ENCODE data around the gene IRGQ.

Gene IRGQ, protein sequence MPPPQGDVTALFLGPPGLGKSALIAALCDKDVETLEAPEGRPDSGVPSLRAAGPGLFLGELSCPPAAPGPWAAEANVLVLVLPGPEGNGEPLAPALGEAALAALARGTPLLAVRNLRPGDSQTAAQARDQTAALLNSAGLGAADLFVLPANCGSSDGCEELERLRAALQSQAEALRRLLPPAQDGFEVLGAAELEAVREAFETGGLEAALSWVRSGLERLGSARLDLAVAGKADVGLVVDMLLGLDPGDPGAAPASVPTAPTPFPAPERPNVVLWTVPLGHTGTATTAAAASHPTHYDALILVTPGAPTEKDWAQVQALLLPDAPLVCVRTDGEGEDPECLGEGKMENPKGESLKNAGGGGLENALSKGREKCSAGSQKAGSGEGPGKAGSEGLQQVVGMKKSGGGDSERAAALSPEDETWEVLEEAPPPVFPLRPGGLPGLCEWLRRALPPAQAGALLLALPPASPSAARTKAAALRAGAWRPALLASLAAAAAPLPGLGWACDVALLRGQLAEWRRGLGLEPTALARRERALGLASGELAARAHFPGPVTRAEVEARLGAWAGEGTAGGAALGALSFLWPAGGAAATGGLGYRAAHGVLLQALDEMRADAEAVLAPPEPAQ

DNA sequence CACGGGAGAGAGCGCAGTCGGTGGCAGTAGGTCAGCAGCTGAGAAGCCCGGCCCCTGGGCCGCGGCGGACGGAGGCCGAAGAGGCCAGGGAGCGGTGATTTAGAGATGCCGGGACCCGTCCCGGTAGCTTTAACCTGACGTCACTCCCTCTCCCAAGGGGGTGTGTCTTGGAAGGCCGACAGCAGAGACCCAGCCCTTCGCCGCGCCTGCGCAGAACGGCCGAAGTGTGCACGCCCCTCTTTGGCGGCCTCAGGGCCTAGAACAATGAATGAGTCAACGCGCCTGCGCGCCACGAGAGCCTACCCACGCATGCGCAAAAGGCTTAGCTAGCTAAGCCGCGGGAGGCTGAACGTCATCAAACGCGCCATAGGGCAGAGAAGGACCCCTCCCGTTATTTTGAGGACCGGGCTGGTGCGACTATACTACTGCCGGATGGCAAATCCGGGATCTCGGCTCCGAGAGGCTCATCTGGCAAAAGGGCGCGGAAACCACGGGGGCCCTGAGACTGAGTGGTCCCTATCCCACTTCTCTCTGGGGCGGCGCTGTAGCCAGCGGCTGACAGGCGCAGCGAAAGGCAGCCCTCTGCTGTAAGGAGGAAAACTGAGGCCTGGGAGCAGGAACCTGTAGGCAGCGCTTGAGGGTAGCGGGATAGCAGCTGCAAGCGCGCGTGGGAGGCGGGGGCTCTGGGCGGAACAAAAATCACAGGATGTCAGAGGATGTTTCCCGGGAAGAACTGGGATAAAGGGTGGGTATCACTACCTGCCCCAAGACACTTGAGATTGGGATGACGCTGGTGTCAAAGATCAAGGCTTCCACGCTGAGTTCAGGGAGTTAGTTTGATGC lies at the start of gene IRGQ, which contains the start of gene ZNF576:
Gene IRGQ, minus strand, starts transcription at position 136 of the 843 bp plus-strand sequence. CDS start 796 bp downstream, outside the sequence.
Gene ZNF576, plus strand, starts transcription at position 597 of the 843 bp plus-strand sequence. CDS start 514 bp downstream, outside the sequence.
- Histone ChIP-seq H3K4me1 (ENCODE audit: control insufficient read depth, insufficient read depth, low read length) (no peaks in the 10 kb centered on the region), H3K9me3 (ENCODE audit: control insufficient read depth, insufficient read depth, low read length) (no peaks in the 10 kb centered on the region), H3K4me3 (ENCODE audit: low read length) (peak within 1 kb of the TSS; percentile 57), H3K27me3 (ENCODE audit: control insufficient read depth, insufficient read depth, low read length) (no peaks in the 10 kb centered on the region), H3K27ac (ENCODE audit: low read length) (no peak within 1 kb of the TSS), H3K36me3 (ENCODE audit: control insufficient read depth, insufficient read depth, low read length) (peaks cover 19% of the 10 kb centered on the region)
- peak; percentile 99 for DNase-seq (ENCODE audit: low read depth, low spot score)
- WGBS (ENCODE audit: insufficient coverage, insufficient read length), result no CpG with 5 or more reads among the region's 60 CpGs

DNA sequence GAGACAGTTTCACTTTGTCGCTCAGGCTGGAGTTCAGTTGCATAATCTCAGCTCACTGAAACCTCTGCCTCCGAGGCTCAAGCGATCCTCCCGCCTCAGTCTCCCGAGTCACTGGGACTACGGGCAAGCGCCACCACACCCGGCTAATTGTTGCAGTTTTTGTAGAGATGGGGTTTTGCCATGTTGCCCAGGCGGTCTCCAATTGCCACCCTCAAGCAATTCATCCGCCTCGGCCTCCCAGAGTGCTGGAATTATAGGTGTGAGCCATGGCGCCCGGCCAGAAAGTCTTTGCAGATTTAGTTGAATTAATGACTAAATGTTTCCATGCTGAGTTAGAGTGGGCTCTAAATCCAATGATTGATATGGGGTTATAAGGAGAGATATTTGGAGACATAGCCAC lies 48.2 kb upstream of the IRGQ start:
- no CpG with 5 or more reads among the region's 13 CpGs for WGBS (ENCODE audit: insufficient coverage, insufficient read length)
- DNase-seq (ENCODE audit: low read depth, low spot score), result no peak
- no peaks in the 10 kb centered on the region; the same call in 1 of the 2 replicates for H3K4me1 ChIP-seq (ENCODE audit: control insufficient read depth, insufficient read depth, low read length)
- H3K36me3 ChIP-seq (ENCODE audit: control insufficient read depth, insufficient read depth, low read length), result peaks cover 5% of the 10 kb centered on the region; the same call in 1 of the 2 replicates
- H3K27me3 ChIP-seq (ENCODE audit: control insufficient read depth, insufficient read depth, low read length), result peaks cover 2% of the 10 kb centered on the region; the same call in 1 of the 2 replicates
- no peak overlapping the region for H3K4me3 ChIP-seq (ENCODE audit: low read length)
- no peak overlapping the region for H3K27ac ChIP-seq (ENCODE audit: low read length)
- H3K9me3 ChIP-seq (ENCODE audit: control insufficient read depth, insufficient read depth, low read length), result no peaks in the 10 kb centered on the region

DNA sequence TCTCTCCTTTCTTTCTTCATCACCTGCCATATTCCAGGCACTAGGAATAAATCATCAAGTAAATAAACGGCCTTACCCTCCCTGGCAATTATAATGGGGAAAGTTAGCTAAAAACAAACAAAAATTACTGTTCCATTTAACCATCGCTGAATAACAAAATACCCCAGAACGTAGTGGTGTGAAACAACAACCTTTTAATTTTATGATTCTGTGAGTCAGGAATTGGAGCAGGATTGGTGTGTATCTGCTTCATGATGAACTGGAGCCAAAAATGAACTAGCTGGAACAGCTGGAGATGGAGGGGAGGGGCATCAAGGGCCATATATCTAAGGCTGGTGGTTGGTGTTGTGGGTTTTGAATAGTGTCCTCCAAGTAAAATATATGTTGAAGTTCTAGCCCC lies 47.4 kb upstream of the IRGQ start:
- Histone ChIP-seq H3K4me3 (ENCODE audit: low read length) (no peak overlapping the region), H3K4me1 (ENCODE audit: control insufficient read depth, insufficient read depth, low read length) (no peaks in the 10 kb centered on the region; the same call in 1 of the 2 replicates), H3K27me3 (ENCODE audit: control insufficient read depth, insufficient read depth, low read length) (peaks cover 9% of the 10 kb centered on the region), H3K36me3 (ENCODE audit: control insufficient read depth, insufficient read depth, low read length) (no peaks in the 10 kb centered on the region), H3K9me3 (ENCODE audit: control insufficient read depth, insufficient read depth, low read length) (no peaks in the 10 kb centered on the region), H3K27ac (ENCODE audit: low read length) (no peak overlapping the region)
- DNase-seq (ENCODE audit: low read depth, low spot score), result no peak
- WGBS (ENCODE audit: insufficient coverage, insufficient read length), result no CpG with 5 or more reads among the region's 3 CpGs

DNA sequence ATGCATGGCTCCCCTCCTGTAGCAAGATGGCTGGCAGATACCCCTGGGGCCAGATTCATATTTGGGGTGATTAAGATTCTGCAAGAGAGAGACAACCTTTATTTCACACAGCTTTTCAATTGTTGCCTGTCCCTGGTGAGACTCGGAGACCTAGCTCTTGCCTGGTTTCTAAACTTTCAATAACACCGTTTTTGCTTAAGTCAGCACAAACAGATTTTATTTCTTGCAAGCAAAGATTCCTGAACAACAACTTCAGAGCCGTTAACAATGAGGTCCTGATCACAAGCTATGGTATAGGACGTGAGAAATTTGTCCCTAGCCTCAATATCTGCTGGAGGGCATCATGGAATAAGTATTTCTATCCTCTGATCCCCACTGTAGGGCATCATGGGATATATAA lies 46.6 kb upstream of the IRGQ start:
- WGBS (ENCODE audit: insufficient coverage, insufficient read length), result no CpG with 5 or more reads among the region's 4 CpGs
- Histone ChIP-seq H3K27ac (ENCODE audit: low read length) (no peak overlapping the region), H3K4me1 (ENCODE audit: control insufficient read depth, insufficient read depth, low read length) (no peaks in the 10 kb centered on the region; the same call in 1 of the 2 replicates), H3K9me3 (ENCODE audit: control insufficient read depth, insufficient read depth, low read length) (no peaks in the 10 kb centered on the region), H3K36me3 (ENCODE audit: control insufficient read depth, insufficient read depth, low read length) (no peaks in the 10 kb centered on the region), H3K27me3 (ENCODE audit: control insufficient read depth, insufficient read depth, low read length) (peaks cover 9% of the 10 kb centered on the region), H3K4me3 (ENCODE audit: low read length) (no peak overlapping the region)
- no peak for DNase-seq (ENCODE audit: low read depth, low spot score)

DNA sequence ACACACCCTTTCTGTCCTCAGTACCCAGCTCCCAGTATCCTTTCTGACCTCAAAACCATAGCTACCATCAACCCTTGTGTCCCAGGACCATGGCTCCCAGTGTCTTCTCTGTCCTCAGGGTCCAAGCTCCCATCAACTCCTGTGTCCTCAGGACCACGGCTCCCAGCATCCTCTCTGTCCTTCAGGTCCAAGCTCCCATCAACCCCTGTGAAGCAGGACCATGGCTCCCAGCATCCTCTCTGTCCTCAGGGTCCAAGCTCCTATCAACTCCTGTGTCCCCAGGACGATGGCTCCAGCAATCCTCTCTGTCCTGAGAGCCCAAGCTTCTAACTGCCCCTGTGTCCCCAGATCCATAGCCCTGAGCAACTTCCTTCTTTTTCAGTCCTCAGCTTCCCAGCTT lies 45.4 kb upstream of the IRGQ start:
- Histone ChIP-seq H3K4me3 (ENCODE audit: low read length) (no peak overlapping the region), H3K4me1 (ENCODE audit: control insufficient read depth, insufficient read depth, low read length) (peaks cover under 1% of the 10 kb centered on the region), H3K27me3 (ENCODE audit: control insufficient read depth, insufficient read depth, low read length) (peaks cover 9% of the 10 kb centered on the region), H3K27ac (ENCODE audit: low read length) (no peak overlapping the region), H3K36me3 (ENCODE audit: control insufficient read depth, insufficient read depth, low read length) (no peaks in the 10 kb centered on the region), H3K9me3 (ENCODE audit: control insufficient read depth, insufficient read depth, low read length) (no peaks in the 10 kb centered on the region)
- no CpG with 5 or more reads among the region's 2 CpGs for WGBS (ENCODE audit: insufficient coverage, insufficient read length)
- no peak for DNase-seq (ENCODE audit: low read depth, low spot score)

DNA sequence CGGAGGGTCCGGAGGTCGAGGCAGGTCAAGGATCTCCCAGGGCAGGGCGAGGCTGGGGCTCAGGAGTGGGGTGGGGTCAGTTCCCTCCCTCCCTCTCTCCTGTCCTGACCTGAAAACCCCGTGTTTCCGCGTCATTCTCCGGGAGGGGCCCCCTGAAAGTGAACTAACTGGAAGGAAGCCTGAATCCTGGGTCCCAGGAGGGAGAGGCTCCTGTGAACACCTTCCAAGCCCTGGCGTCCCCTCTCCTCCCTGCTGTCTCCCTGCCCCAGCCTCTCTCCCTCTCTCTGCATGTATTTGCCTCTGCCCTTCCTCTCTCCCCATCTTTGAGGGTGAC lies 44.5 kb upstream of the IRGQ start:
- Histone ChIP-seq H3K9me3 (ENCODE audit: control insufficient read depth, insufficient read depth, low read length) (no peaks in the 10 kb centered on the region), H3K4me1 (ENCODE audit: control insufficient read depth, insufficient read depth, low read length) (peaks cover 3% of the 10 kb centered on the region), H3K27me3 (ENCODE audit: control insufficient read depth, insufficient read depth, low read length) (peaks cover 9% of the 10 kb centered on the region), H3K36me3 (ENCODE audit: control insufficient read depth, insufficient read depth, low read length) (no peaks in the 10 kb centered on the region), H3K27ac (ENCODE audit: low read length) (no peak overlapping the region), H3K4me3 (ENCODE audit: low read length) (peak overlapping the region; percentile 74; the same call in 1 of the 2 replicates)
- no peak for DNase-seq (ENCODE audit: low read depth, low spot score)
- WGBS (ENCODE audit: insufficient coverage, insufficient read length), result no CpG with 5 or more reads among the region's 9 CpGs

DNA sequence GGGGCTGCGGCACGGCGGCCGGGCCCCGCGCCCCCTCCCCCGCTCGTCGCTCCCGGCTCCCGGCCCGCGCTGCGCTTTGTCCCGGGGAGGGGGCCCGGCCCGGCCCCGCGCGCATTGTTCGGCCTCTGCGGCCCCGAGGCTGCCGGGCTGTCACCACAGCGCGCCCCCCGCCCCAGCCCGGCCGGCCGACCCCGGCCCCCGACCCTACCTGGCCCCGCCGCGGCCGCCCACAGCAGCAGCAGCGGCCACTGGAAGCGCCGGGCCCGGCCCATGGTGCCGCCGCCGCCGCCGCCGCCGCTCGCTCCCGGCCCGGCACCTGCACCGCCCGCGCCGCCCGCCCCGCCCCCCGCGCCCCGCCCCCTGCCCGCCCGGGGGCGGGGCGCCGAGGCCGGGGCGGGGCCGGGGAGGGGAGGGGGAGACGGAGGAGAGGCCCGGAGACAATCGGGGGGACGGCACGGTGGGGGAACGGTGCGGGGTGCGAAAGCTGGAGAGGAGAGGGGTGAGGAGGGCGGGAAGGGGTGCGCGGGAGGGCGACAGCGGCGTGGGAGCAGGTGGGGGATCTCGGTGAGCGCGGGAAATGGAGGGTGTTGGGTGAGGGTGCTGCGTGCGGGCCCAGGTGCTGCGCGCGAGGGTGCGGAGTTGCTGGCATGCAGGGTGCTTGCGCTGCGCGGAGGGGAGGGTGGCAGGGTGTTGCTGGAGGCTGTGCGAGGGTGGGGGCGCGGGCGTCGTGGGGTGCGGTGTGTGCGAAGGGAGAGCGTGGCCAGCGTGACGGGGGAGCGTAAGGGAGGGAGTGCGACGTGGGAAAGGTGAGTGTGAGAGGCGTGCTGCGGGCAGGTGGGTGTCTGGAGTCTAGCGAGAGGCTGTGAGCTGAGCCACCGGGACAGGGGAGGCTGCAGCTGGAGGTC lies 43.8 kb upstream of the IRGQ start, which contains the start of gene CADM4:
Gene CADM4, minus strand, starts transcription at position 332 of the 905 bp plus-strand sequence. Its CDS starts 60 bp downstream, at position 272.
- no peaks in the 10 kb centered on the region for H3K9me3 ChIP-seq (ENCODE audit: control insufficient read depth, insufficient read depth, low read length)
- H3K4me3 ChIP-seq (ENCODE audit: low read length), result peak within 1 kb of the TSS; percentile 74
- H3K27me3 ChIP-seq (ENCODE audit: control insufficient read depth, insufficient read depth, low read length), result peaks cover 9% of the 10 kb centered on the region
- no peak within 1 kb of the TSS for H3K27ac ChIP-seq (ENCODE audit: low read length)
- no peaks in the 10 kb centered on the region for H3K36me3 ChIP-seq (ENCODE audit: control insufficient read depth, insufficient read depth, low read length)
- H3K4me1 ChIP-seq (ENCODE audit: control insufficient read depth, insufficient read depth, low read length), result peaks cover 3% of the 10 kb centered on the region
- no CpG with 5 or more reads among the region's 110 CpGs for WGBS (ENCODE audit: insufficient coverage, insufficient read length)
- DNase-seq (ENCODE audit: low read depth, low spot score), result no peak

DNA sequence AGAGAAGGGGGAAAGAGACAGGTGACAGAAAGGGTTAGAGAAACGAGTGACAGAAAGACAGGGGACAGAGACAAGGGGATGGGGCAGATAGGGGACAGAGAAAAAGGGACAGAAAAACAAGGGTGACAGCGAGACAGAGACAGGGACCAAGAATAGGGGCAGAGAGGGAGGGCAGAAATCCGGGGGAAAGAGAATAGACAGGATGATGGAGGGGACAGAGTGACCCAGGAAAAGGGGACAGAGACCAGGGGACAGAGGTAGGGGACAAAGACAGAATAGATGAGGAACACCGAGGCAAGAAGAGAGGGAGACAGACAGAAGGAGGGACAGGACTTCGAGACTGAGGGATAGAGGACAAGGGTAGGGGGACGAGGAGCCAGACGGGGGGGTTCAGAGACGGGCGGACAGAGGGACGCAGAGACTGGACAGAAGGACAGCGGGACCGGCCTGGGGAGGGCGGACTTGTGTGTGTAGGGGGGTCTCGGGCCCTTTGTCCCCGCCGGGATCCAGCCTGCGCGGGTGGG lies 43.1 kb upstream of the IRGQ start:
- Histone ChIP-seq H3K4me3 (ENCODE audit: low read length) (peak overlapping the region; percentile 67), H3K36me3 (ENCODE audit: control insufficient read depth, insufficient read depth, low read length) (no peaks in the 10 kb centered on the region), H3K27me3 (ENCODE audit: control insufficient read depth, insufficient read depth, low read length) (peaks cover 9% of the 10 kb centered on the region), H3K27ac (ENCODE audit: low read length) (no peak overlapping the region), H3K9me3 (ENCODE audit: control insufficient read depth, insufficient read depth, low read length) (no peaks in the 10 kb centered on the region), H3K4me1 (ENCODE audit: control insufficient read depth, insufficient read depth, low read length) (peaks cover 3% of the 10 kb centered on the region)
- no CpG with 5 or more reads among the region's 18 CpGs for WGBS (ENCODE audit: insufficient coverage, insufficient read length)
- DNase-seq (ENCODE audit: low read depth, low spot score), result no peak

DNA sequence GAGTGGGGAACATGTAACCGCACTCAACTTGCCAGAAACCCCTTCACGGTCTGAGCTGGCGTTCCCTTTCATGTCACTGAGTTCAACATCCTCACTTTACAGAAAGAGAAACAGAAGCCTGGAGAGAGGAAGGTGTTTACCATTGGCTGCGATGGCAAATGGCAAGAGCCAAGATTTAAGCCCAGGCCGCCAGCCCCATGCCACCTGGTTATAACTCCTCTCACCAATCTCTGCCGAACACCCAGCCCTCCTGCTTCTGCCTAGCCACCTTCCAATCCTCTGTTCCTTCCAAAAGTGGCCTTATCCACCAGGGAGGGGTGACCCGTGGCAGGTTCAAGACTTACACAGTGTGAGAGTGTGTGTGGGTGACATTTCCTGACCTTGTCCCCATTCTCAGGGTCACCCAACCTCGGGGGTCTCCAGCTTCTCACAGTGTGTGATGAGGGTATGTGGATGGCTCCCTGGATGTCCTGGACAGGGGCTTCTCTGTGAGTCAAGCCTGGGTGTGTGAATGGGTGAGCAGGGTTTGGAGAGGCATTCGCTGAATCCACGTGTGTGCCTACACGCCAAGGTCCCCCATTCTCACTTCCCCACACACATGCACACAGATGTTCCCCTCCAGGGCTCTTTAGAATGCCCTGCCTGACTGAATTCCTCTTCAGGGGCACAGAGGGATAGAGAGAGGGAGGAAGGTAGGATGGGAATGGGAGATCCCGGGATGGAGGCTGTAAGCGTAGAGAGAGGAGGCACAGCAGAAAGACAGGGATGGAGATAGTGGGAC lies 42.5 kb upstream of the IRGQ start:
- Histone ChIP-seq H3K27ac (ENCODE audit: low read length) (no peak overlapping the region), H3K4me1 (ENCODE audit: control insufficient read depth, insufficient read depth, low read length) (peaks cover 3% of the 10 kb centered on the region), H3K9me3 (ENCODE audit: control insufficient read depth, insufficient read depth, low read length) (no peaks in the 10 kb centered on the region), H3K4me3 (ENCODE audit: low read length) (no peak overlapping the region), H3K36me3 (ENCODE audit: control insufficient read depth, insufficient read depth, low read length) (no peaks in the 10 kb centered on the region), H3K27me3 (ENCODE audit: control insufficient read depth, insufficient read depth, low read length) (peaks cover 9% of the 10 kb centered on the region)
- DNase-seq (ENCODE audit: low read depth, low spot score), result no peak
- WGBS (ENCODE audit: insufficient coverage, insufficient read length), result no CpG with 5 or more reads among the region's 13 CpGs
